Measurements from ENCODE around the gene FOXP2.

- TF ChIP-seq ZNF274 (IDR thresholded peaks at IDR 0.05; ENCODE audit: low read length) = no peak
- TF ChIP-seq ZNF274 (tag by site-specific recombination; IDR thresholded peaks at IDR 0.05; ENCODE audit: borderline replicate concordance) = no peak
- TF ChIP-seq SETDB1 (IDR thresholded peaks at IDR 0.05; ENCODE audit: insufficient read length, low read length) = no peak
- TF ChIP-seq ZNF660 (tag by site-specific recombination; IDR thresholded peaks at IDR 0.05) = no peak
- TF ChIP-seq PBX3 (CRISPR knock-in tag; IDR thresholded peaks at IDR 0.05) = no peak
- TF ChIP-seq KLF10 (tag by site-specific recombination; IDR thresholded peaks at IDR 0.05) = no peak
- TF ChIP-seq CTCF (tag by site-specific recombination; IDR thresholded peaks at IDR 0.05) = no peak
- no peak for TF ChIP-seq ZNF24 (tag by site-specific recombination; IDR thresholded peaks at IDR 0.05)
- no peak for TF ChIP-seq ZNF211 (tag by site-specific recombination; IDR thresholded peaks at IDR 0.05; ENCODE audit: low read depth)
- no peak for TF ChIP-seq ZNF138 (tag by site-specific recombination; IDR thresholded peaks at IDR 0.05; ENCODE audit: borderline replicate concordance)
- TF ChIP-seq ZNF580 (tag by site-specific recombination; IDR thresholded peaks at IDR 0.05) = no peak
Observed at GRCh38 chr7:114740095-114740494, 325.5 kb downstream of the FOXP2 start.

All from HEK293 (cell line).